ENCODE results near the gene IL36A.

IL36A gene

DNA sequence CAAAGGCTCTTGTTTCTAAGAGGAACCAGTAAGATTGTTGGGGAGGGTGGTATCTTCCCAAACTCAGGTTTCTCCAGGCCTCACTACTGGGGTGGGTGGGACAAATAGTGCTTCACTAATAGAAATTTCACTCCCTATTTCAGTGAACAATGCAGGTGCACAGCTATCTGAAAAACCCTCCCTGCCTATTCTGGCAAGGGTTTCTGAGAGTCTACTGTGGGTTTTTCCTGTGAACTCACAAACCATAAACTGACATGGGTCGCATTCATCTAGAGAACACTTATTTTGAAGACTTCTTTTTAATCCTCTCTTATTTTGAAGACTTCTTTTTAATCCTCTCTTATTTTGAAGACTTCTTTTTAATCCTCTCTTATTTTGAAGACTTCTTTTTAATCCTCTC, 4.4 kb downstream of the IL36A start:
- no peak for FAIRE-seq

DNA sequence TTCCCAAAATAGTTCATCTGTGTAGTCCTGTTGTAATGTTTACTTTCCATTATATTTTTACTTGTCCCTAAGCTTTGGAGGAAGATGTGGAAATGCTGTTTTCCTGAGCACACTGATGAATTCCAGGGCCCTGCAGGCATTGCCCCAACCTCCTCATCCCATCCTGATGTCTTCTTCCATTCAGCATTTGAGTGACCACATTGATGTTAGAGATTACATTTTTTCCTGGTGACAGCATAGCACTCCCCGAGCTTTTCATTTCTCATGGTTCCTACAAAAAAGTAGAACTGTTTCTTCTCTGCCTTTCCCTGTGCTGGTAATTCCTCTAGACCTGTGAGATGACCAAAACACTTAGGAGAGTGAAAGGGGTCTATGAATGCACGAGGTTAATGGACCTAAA, 4.8 kb downstream of the IL36A start:
- FAIRE-seq = no peak

DNA sequence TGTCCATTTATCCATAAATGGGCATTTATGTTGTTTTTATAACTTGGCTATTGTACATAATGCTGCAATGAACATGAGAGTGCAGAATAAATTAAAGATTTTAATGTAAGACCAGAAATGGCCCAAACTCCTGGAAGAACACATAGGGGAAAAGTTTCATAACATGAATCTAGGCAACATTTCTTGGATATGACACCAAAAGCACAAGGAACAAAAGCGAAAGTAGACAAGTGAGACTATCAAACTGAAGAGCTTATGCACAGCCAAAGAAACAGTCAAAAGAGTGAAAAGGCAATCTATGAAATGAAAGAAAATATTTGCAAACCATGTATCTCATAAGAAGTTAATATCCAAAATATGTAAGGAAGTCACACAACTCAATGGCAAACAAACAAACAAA, 5.8 kb downstream of the IL36A start:
- FAIRE-seq = no peak

DNA sequence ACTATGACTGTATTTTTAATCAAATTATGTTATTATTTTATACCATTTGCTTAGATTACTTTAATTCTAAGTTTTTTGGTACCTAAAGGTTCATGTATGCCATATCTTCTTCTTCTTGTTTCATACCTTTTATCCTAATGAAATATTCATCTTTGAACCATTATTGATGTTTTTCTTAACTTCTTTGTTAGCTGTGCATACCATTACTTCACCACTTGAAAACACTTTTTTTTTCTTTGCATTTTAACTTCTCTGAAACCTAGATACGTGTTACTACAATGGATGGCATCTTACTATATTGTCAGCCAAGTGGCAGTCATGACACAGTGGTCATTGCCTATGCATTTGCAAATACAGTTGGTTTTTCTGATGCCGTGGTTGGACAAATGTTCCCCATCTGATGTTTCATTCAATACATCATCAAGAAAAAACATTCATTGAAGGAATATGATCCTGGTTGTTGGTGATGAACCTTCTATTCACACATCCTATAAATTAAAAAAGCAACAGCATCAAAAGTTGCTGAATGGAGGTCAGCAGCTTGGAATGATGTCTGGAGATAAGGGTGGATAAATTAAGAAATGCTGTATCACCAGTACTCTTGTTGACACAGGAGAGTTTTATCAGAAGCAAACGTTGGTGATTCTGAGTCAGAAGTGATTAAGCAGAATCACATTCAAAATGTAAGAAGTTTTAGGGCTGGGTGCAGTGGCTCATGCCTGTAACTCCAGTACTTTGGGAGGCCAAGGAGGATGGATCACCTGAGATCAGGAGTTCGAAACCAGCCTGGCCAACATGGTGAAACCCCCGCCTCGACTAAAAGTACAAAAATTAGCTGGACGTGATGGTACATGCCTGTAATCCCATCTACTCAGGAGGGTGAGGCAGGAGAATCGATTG, 7.4 kb downstream of the IL36A start:
- FAIRE-seq = no peak

DNA sequence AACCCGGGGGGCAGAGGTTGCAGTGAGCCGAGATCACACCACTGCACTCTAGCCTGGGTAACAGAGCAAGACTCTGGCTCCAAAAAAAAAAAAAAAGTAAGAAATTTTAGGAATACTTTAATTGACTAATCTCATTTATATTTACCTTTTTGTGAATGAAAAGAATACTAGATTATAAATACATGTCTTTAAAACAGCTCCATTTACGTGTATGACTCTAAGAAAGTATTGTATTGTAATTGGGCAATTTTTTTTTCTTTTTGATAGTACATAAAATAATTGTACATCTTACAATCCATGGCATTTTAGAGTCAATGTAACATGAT, 8.0 kb downstream of the IL36A start:
- no peak for FAIRE-seq

DNA sequence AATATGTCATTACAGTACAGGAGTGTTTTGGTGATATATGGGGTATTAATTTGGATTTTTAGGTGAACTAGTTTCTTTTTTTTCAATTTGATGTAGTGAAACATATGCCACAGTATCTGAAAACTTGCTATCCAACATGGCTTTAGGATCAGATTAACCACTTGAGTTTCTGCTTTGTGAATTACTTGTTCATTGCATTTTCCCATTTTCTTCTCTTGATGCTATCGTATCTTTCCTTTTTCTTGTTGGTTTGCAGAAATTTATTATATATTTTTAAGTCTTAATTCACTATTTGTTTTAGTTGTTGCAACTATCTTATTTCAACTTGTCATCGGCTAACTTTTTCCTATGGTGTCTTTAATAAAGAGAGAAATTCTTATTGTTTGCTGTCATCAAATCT, 8.8 kb downstream of the IL36A start:
- FAIRE-seq = no peak

DNA sequence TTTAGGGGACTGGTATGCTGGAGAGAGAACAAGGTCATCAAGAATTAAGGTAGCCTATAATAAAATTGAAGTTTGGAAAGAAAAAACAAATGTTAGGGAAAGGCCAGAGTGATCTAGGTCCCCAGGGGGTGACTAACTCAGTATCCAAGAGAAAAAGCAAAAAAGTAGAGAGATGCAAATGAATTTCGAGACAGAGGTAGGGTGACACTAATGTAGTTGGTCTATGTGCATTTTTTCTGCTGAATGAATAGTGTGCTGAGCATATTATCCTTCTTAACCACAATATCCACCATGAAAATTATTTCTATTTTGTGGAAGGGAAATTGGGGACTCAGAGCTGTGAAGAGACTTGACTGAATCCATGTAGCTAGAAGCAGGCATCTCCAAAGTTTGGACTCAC, 9.8 kb downstream of the IL36A start:
- no peak for FAIRE-seq

DNA sequence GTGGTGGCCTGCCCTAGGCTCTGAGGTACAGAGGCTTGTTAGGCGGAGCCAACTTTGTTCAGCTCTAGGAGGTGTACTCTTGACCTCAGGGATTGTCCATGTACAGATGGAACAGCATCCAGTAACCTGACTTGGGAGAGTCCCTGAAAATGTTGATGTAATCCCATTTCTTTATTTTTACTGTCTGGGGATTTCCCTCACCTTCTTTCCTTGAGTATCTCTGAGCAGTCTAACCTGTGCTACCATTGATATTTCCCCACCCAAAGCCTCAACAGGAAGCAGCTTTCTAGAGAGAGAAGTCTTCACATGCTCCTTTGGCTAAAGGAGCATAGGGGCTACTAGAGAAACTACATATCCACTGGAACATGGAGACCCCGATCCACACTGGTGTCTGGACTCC, 10.4 kb downstream of the IL36A start:
- FAIRE-seq = no peak

DNA sequence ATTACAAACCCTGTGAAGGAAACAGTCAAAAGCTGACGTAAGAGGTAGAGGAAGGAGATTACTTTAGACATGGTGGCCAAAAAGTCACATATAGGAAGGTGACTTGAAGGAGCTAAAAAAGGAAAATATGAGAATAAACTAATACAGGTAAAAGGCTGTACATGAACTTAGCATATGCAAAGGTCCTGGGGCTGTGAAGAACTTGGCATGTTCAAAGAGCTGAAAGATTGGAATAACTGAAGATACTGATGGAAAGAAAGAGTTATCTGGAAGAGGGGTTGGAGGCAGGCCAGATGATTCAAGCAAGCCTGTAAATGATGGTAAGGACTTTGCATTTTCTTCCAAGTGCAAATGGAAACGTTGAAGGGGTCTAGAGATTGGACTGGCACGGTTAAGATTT, 13.2 kb downstream of the IL36A start:
- no peak for FAIRE-seq

DNA sequence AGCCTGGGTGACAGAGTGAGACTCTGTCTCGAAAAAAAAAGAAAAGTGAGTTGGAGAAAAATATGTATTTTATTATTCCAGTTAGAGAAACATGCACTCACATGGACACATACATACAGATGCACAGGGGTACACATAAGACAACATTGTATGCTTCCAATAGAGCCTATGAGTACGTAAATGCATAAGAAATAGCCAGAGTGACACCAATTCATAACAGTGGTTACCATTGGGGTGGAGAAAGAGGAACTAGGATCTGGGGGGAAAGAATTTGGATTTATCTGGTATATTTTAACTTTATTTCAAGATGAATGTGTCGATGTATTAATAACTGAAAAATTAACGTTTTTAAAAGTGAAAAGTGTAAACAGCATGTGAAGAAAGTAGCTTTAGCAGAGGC, 16.1 kb downstream of the IL36A start:
- FAIRE-seq = no peak

DNA sequence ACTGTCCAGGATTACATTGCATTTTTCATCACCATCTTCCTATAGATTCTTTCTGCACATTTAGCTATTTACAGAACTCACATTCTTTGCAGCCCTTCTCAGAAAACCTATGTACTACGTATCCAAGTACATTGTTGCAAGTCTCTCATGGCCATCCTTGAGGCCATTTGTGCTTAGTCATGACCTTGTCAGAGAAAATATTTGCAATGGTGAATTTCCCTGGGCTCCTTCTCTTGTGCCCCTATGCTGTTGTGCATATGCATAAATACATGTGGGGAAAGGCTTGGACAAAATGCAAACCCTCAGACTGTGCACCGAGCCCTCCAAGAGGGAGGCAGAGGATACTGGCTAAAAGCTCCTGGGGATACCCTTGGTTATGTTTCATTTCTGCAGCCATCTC, 19.5 kb downstream of the IL36A start:
- FAIRE-seq = no peak

DNA sequence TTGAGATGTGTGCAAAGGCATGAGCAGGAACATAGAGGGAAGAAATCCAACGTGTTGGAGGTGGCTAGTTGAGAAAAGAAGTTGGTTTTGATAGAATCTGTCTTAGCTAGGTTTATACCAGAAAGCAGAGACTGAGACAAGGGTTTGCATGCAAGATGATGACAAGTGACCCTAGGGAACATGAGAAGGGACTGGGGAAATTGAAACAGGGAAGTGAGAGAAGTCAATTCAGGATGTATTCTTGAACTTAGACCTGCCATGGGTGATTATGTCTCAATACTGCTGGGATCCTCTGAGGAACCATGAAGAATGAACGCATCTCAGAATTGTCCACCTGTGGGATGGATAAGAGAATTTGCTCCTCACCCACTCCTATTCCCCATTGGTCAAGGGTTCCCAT, 20.5 kb downstream of the IL36A start:
- FAIRE-seq = no peak

DNA sequence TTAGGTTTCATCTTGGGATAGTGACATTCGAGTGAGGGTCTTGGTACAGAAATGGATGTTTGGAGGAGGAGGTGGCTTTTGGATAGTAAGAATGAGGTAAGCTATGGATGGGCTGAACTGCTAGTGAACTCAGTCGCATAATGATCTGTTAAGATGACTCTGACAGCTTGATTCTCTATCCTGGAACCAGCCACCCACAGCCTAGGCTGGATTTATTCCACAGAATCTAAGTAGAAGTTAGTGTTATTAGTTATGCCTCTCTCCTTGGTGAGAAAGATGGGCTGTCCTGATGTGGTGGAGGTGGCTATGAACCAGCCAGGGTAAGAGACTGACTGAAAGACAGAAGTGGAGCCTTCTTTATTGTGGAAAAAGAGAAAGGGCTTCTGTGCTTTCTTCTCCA, 22.4 kb downstream of the IL36A start:
- no peak for FAIRE-seq

DNA sequence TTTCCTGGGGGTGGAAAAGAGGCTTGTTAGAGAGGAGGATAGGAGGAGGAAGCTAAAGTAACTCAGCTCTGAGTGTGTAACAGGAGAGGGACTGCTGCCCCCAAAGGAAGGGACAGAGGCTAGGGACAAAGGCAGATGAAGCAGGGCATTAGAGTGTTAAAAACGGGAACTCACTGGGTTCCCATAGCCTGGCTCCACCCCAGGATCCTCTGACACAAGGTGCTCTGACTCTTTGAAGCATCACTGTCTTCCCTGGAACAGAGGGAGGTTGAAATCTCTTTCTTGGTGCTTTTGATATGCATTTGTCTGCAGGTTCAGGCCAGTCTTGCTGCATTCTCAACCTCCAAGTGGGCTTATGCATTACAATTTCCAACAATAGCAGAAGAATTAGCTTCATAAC, 22.9 kb downstream of the IL36A start:
- FAIRE-seq = no peak

DNA sequence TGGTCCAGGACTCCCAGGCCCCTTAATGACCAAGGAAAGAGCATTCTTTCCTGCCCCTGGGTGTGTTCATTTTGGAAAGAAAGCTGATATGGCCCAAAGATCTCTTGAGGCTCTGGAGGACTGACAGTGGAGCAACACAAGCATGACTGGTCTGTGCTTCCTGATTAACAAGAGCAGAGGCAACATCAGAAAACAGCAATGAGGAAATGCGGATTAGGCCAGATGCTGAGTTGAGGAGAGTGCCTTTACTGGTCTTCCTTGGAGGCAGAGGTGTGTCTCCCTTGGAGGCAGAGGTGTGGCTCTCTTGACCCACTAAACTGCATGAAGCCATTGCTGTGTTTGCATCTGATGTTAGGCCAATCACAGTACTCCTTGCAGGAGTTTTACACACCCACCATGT, 27.5 kb downstream of the IL36A start:
- FAIRE-seq = no peak

DNA sequence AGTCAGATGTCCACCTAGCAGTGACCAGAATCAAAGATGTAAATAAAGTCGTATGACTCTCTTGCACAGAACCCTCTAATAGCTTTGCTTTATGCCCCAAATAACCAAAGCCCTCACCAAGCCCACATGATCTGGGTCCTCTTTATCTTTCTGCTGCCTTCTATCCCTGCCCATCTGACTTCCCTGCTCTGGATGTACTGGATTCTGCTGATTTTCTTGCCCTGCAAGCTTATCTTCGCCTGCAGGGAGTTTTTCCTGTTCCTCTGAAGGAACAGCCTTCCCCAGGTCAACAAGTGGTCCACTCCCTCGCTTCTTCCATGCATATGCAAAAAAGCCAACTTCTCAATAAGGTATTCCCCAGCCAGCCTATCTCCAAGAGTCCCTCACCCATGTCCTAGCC, 28.8 kb downstream of the IL36A start:
- FAIRE-seq = no peak

DNA sequence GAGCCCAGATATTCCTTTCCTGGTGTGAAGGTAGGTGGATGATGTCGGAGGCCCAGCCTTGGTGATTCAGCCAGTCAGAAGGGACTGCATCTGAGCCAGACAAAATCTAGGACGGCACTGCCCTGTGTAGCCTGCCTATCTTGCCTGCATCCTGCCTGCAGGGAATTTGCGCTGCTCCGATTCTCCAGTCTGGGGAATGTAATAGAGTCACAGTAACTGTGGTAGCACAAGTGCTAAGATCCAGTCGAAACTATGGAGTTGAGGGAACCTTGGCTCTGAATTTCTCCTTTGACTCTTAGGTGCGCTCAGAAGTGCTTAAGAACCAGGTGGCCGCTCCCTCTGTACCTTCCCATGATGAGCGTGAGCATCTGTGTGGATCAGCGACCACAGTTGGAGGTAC, 31.5 kb downstream of the IL36A start:
- no peak for FAIRE-seq

DNA sequence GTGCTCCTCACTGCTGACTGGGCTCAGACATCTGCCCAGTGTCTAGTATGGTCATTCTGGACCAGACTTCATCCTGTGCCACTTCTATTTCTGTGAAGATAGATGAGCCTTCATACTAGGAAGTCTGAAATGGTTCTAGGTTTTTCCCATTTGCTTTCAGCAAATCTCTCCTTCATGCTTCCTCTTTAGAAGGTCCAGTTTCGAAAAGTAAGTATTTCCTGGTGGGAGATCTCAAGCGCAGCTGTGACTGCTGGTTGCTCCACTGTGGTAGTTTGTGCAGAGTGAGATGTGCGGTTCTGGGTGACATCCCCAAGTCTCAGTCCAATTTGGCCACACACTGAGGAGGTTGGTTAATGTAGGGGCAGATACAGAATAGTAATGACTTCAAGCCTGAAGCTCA, 33.0 kb downstream of the IL36A start:
- FAIRE-seq = no peak

DNA sequence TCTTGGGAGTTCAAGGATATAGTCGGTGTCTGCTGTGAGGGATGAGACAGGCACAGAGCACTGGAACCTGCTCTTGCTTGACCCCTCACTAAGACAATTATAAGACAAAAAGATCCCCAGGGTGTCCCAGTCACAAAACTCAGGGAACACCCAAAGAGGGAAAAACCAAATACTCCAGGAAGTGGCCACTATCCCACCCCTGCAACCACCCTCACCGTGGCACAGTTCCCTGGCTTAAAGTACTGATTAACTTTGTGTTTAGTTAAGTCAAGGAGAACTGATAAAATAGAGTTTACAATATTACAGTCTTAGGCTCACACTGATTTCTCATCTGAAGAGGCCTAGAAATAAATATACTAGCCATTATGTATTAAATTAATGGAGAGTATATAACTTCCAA, 33.9 kb downstream of the IL36A start:
- no peak for FAIRE-seq

DNA sequence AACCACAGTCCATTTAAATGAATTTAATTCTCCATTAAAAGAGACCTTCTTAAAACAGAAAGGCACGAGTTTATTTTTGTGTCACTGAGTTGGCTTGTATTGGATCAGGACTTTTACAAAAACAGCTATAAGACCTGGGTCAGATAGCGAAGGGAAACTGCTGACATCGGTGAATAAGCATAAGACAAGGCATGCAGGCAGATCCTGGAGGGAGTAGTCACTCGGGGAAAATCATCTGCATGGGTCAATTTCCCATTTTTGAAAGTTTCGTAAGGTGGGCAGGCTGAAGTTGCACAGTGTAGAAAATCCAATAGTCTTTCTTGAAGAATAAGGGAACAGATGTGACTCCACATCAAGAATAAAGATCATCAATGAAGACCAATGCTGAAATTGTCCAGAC, 34.5 kb downstream of the IL36A start:
- FAIRE-seq = no peak

DNA sequence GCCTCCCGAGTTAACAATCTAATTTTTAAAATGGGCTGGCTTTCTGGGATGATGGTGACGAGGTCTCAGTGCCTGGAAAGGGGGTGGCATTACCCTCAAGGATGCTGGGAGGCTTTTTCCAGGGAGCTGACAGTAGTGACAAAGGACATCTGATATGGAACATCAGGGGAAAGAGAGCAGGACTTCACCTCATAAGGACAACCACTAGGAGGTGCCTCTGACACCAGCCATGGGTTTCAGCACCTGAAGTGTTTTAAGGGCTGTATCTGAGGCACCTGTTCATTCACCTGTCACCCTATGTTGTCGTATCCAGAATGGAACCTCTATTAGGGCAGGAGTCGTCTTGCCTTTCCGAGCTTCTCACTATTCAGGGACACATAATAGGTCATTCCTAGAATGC, 36.6 kb downstream of the IL36A start:
- FAIRE-seq = no peak

DNA sequence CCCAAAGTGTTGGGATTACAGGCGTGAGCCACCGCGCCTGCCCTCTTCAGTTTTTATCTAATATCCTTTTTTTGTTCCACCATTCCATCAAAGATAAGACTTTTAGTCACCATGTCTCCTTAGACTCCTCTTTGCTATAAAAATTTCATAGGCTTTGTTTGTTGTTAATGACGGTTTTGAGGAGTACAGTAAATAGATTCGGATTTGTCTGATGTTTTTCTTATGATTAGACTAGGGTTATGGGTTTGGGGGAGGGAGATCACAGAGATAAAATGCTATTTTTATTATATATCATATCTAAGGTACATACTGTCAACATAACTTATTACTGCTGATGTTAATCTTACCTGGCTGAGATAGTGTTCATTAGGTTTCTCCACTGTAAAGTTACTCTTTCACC, 41.2 kb downstream of the IL36A start:
- no peak for FAIRE-seq

DNA sequence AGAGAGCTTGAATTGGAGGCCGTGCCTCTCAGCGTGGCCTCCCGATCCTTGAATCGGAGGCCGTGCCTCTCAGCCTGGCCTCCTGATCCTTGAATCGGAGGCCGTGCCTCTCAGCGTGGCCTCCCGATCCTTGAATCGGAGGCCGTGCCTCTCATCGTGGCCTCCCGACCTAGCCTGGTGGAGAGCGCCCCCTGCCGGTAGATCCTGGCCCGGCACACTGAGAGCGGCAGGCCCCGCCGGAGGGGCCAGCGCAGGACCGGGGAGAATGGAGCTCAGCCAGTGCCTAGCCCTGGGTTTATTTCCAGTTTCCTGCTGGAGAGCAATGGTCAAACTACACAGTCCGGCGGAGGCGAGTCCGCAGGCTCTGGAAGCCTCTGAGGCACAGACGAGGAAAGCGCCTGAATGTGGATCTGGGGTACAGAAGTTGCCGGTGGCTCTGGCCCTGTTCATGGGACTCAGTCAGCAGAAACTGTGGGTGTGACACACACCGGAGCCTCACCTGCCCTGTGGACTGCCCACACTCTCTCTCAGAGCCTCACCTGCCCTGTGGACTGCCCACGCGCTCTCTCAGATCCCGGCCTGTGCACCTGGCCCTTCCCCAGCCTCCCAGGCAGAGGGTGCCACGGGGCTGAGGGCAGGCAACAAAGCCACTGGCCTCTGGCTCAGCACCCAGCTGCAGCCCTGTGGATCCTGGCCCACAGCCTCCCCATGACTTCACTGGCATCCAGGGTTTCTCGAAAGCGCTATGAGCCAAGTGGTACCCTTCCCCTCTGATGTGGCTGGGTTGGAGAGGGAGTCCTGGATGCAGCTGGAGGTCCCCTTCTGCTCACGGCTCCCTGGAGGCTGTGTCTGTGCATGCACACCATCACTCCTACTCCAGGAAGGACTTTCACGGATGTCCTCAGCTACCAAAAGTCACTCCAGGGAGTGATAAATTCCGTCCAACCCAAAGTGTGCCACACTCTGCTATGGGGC, 45.9 kb downstream of the IL36A start:
- FAIRE-seq = no peak

DNA sequence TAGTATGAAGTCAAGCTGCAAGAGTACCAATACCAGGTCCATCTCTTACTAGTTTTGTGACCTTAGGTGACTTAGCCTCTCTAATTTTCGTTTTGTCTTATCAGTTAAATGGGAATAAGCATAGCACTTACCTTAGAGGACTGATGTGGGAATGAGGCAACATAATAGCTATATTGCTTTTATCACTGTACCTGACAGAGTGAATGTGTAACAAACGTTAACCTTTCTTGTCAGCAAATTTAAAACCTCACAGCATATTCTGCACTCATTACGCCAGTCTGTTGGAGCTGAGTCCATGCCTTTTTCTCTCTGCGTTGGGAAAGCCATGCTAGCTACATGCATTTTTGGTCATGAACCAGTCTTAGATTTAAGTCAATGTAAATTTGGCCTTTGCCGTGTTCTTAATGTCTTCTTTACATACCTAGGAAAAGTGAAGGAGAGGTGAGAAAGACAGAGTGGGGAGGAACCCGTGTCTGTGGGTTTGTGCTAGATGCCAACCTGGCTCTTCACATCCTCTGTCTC, 47.2 kb downstream of the IL36A start, which contains the start of gene IL36B:
Gene IL36B, minus strand, starts transcription at position 472 of the 522 bp plus-strand sequence.
- FAIRE-seq = no peak

Measured in G401.6 (cell line).